WTC11 (cell line): ENCODE measurements around the gene KAZN. TPM values are rescaled to one million over a fixed set of nuclear protein-coding genes. Genes with fewer than 3 reads are reported as not detected.

ENCODE experiments used
- ATAC-seq: fragments of 200-7000 bp; cut with Tn5 transposase; 2 replicates; pipeline ENCODE4 v1.10.0; 2021; ENCODE audit warnings: mild to moderate bottlenecking, moderate library complexity
- CTCF ChIA-PET: fragments of 300-600 bp; sonication (Branson Sonifier 250); formaldehyde crosslinking; loops from one replicate; lab custom pipeline; 2021; ENCODE audit warnings: antibody characterized with exemption; lab: Charles Lee
- POLR2A ChIA-PET: fragments of 350-600 bp; sonication (Branson Sonifier 250); formaldehyde crosslinking; loops from one replicate; lab custom pipeline; 2021; ENCODE audit warnings: antibody characterized with exemption; lab: Charles Lee
- DNase-seq: peaks from one replicate; pipeline ENCODE4 v3.0.0; 2021; ENCODE audit warnings: low spot score
- H3K27ac Mint-ChIP-seq: 2 replicates; pipeline ENCODE4 v1.8.0; 2021; ENCODE audit warnings: mixed read lengths
- H3K27me3 Mint-ChIP-seq: 2 replicates; pipeline ENCODE4 v1.8.0; 2021; ENCODE audit warnings: low read depth, mild to moderate bottlenecking, moderate library complexity, mixed read lengths
- H3K36me3 Mint-ChIP-seq: 2 replicates; pipeline ENCODE4 v1.8.0; 2021; ENCODE audit warnings: mixed read lengths
- H3K4me1 Mint-ChIP-seq: 2 replicates; pipeline ENCODE4 v1.8.0; 2022; ENCODE audit warnings: mixed read lengths
- H3K4me3 Mint-ChIP-seq: 2 replicates; pipeline ENCODE4 v1.8.0; 2021; ENCODE audit warnings: mild to moderate bottlenecking, moderate library complexity, mixed read lengths
- H3K9me3 Mint-ChIP-seq: 2 replicates; pipeline ENCODE4 v1.8.0; 2021; ENCODE audit warnings: mixed read lengths
- CTCF ChIP-seq: fragments of 200-600 bp; IDR thresholded peaks from 2 replicates; pipeline ENCODE4 v1.8.0; 2022; ENCODE audit warnings: antibody characterized with exemption
- ELF4 ChIP-seq: sonication (generic); formaldehyde crosslinking; IDR thresholded peaks from 2 replicates; pipeline ENCODE4 v1.8.1; 2022; ENCODE audit warnings: low read depth, mild to moderate bottlenecking, moderate library complexity, missing genetic modification reagents
- EMX1 ChIP-seq: fragments of 250-450 bp; sonication (Bioruptor Pico); IDR thresholded peaks from 2 replicates; pipeline ENCODE4 v1.8.0; 2021; ENCODE audit warnings: mild to moderate bottlenecking
- ESRRA ChIP-seq: sonication (generic); formaldehyde crosslinking; IDR thresholded peaks from 2 replicates; pipeline ENCODE4 v1.8.1; 2022; ENCODE audit warnings: mild to moderate bottlenecking, missing genetic modification reagents, borderline replicate concordance
- FOXK1 ChIP-seq: sonication (generic); formaldehyde crosslinking; IDR thresholded peaks from 2 replicates; pipeline ENCODE4 v1.8.0; 2022; ENCODE audit warnings: mild to moderate bottlenecking, moderate library complexity, missing genetic modification reagents
- GTF2I ChIP-seq: fragments of 250-450 bp; sonication (Bioruptor Pico); conservative IDR thresholded peaks from 2 replicates; pipeline ENCODE4 v1.4.0; 2021; ENCODE audit warnings: mild to moderate bottlenecking
- JAZF1 ChIP-seq: fragments of 250-450 bp; sonication (Bioruptor Pico); IDR thresholded peaks from 2 replicates; pipeline ENCODE4 v1.9.0; 2021; ENCODE audit warnings: moderate library complexity, mild to moderate bottlenecking, inconsistent platforms
- MLX ChIP-seq: sonication (generic); formaldehyde crosslinking; IDR thresholded peaks from 2 replicates; pipeline ENCODE4 v1.8.1; 2023; ENCODE audit warnings: mild to moderate bottlenecking, missing genetic modification reagents, moderate library complexity
- NR1H2 ChIP-seq: sonication (generic); formaldehyde crosslinking; IDR thresholded peaks from 2 replicates; pipeline ENCODE4 v1.9.0; 2021; ENCODE audit warnings: mild to moderate bottlenecking, moderate library complexity, missing genetic modification reagents
- NR2C2 ChIP-seq: sonication (generic); formaldehyde crosslinking; IDR thresholded peaks from 2 replicates; pipeline ENCODE4 v1.8.0; 2022; ENCODE audit warnings: mild to moderate bottlenecking, missing genetic modification reagents
- SMAD4 ChIP-seq: sonication (generic); formaldehyde crosslinking; IDR thresholded peaks from 2 replicates; pipeline ENCODE4 v1.8.0; 2022; ENCODE audit warnings: mild to moderate bottlenecking, missing genetic modification reagents
- TP53 ChIP-seq: sonication (generic); formaldehyde crosslinking; IDR thresholded peaks from 2 replicates; pipeline ENCODE4 v1.8.1; 2023; ENCODE audit warnings: mild to moderate bottlenecking, missing genetic modification reagents
- USF1 ChIP-seq: sonication (generic); formaldehyde crosslinking; IDR thresholded peaks from 2 replicates; pipeline ENCODE4 v1.8.0; 2022; ENCODE audit warnings: mild to moderate bottlenecking, missing genetic modification reagents
- ZNF263 ChIP-seq: sonication (generic); formaldehyde crosslinking; IDR thresholded peaks from 2 replicates; pipeline ENCODE4 v1.8.1; 2022; ENCODE audit warnings: low read depth, mild to moderate bottlenecking, moderate library complexity, missing genetic modification reagents
- ZNF317 ChIP-seq: sonication (generic); formaldehyde crosslinking; IDR thresholded peaks from 2 replicates; pipeline ENCODE4 v1.8.1; 2023; ENCODE audit warnings: low read depth, mild to moderate bottlenecking, moderate library complexity, missing genetic modification reagents, borderline replicate concordance
- ZNF396 ChIP-seq: fragments of 250-450 bp; sonication (Bioruptor Pico); IDR thresholded peaks from 2 replicates; pipeline ENCODE4 v1.8.0; 2021; ENCODE audit warnings: mild to moderate bottlenecking, moderate library complexity, borderline replicate concordance
- ZNF512 ChIP-seq: sonication (generic); formaldehyde crosslinking; IDR thresholded peaks from 2 replicates; pipeline ENCODE4 v1.8.1; 2022; ENCODE audit warnings: missing genetic modification reagents, borderline replicate concordance
- total RNA-seq: library from RNA; stranded (reverse); gene quantifications from 3 replicates; pipeline ENCODE4 v1.2.3, GENCODE V29; 2021

Gene KAZN
- total RNA-seq, 1 experiment from 2014 or later = 19.9 TPM

- H3K36me3 Mint-ChIP-seq = no peaks in the 10 kb centered on the region
- no peak for DNase-seq
- peaks cover 37% of the 10 kb centered on the region for H3K4me1 Mint-ChIP-seq
- POLR2A ChIA-PET = no interaction called here
- no peaks in the 10 kb centered on the region for H3K9me3 Mint-ChIP-seq
- no peak overlapping the region for H3K4me3 Mint-ChIP-seq
- H3K27me3 Mint-ChIP-seq = no peaks in the 10 kb centered on the region
- ATAC-seq = no peak; the same call in 1 of the 2 replicates
- CTCF ChIA-PET = interaction anchor here (1.3 kb wide), 1 partner anchor 135 kb away, joined by 4 read pairs; no protein-coding TSS in a partner anchor
- no peak overlapping the region; the same call in 1 of the 2 replicates for H3K27ac Mint-ChIP-seq
- TF ChIP-seq ELF4 (CRISPR knock-in tag) (no peak), ZNF263 (CRISPR knock-in tag) (no peak), TP53 (CRISPR knock-in tag) (no peak), MLX (no peak), NR1H2 (no peak)
- TF ChIP-seq, all 79 proteins: peak for 0
Measured at GRCh38 chr1:14913482-14914177, 315.1 kb downstream of the KAZN start.

- no peaks in the 10 kb centered on the region; the same call in 1 of the 2 replicates for H3K27me3 Mint-ChIP-seq
- TF ChIP-seq GTF2I (no peak), ZNF317 (CRISPR knock-in tag) (no peak), EMX1 (no peak)
- TF ChIP-seq, all 79 proteins: peak for 0
- ChIA-PET POLR2A (no interaction called here), CTCF (interaction anchor here (0.5 to 1.3 kb wide), 3 partner anchors 10 to 479 kb away, joined by 3 to 4 read pairs (median 4); no protein-coding TSS in a partner anchor)
- ATAC-seq (no peak), DNase-seq (no peak)
- no peak overlapping the region for H3K27ac Mint-ChIP-seq
- no peaks in the 10 kb centered on the region for H3K36me3 Mint-ChIP-seq
- H3K4me1 Mint-ChIP-seq = peaks cover 34% of the 10 kb centered on the region
- no peak overlapping the region for H3K4me3 Mint-ChIP-seq
- no peaks in the 10 kb centered on the region for H3K9me3 Mint-ChIP-seq
Measured at GRCh38 chr1:14914351-14914988, 316.0 kb downstream of the KAZN start.

- no peak overlapping the region for H3K27ac Mint-ChIP-seq
- POLR2A ChIA-PET = no interaction called here
- TF ChIP-seq ESRRA (CRISPR knock-in tag) (no peak), NR2C2 (no peak), CTCF (peak; percentile 94), GTF2I (peak; percentile 36; the same call in 1 of the 2 replicates)
Measured at GRCh38 chr1:14915356-14916054, 317.0 kb downstream of the KAZN start.

GRCh38 chr1:14919289-14919688 lies 320.8 kb downstream of the KAZN start:
- peaks cover 15% of the 10 kb centered on the region for H3K27me3 Mint-ChIP-seq
- no peak overlapping the region for H3K4me3 Mint-ChIP-seq
- no peak for DNase-seq
- no peaks in the 10 kb centered on the region for H3K36me3 Mint-ChIP-seq
- no peak overlapping the region for H3K27ac Mint-ChIP-seq
- POLR2A ChIA-PET = interaction anchor here (0.7 kb wide), 1 partner anchor 59 kb away, joined by 3 read pairs; no protein-coding TSS in a partner anchor
- peaks cover 7% of the 10 kb centered on the region for H3K4me1 Mint-ChIP-seq
- ATAC-seq = no peak
- CTCF ChIA-PET = interaction anchor here (1.0 to 1.3 kb wide), 2 partner anchors 119 to 128 kb away, joined by 3 read pairs; no protein-coding TSS in a partner anchor
- no peaks in the 10 kb centered on the region for H3K9me3 Mint-ChIP-seq
- TF ChIP-seq SMAD4 (CRISPR knock-in tag) = no peak
- TF ChIP-seq ZNF512 (CRISPR knock-in tag) = no peak
- TF ChIP-seq GTF2I = no peak
- no peak for TF ChIP-seq USF1 (CRISPR knock-in tag)
- TF ChIP-seq ZNF396 = no peak
- TF ChIP-seq FOXK1 (CRISPR knock-in tag) = no peak
- no peak for TF ChIP-seq JAZF1

More at GRCh38 chr1:14915356-14916054, 317.0 kb downstream of the KAZN start:
- Mint-ChIP-seq H3K36me3 (no peaks in the 10 kb centered on the region), H3K4me1 (peaks cover 24% of the 10 kb centered on the region), H3K4me3 (no peak overlapping the region), H3K9me3 (no peaks in the 10 kb centered on the region), H3K27me3 (no peaks in the 10 kb centered on the region; the same call in 1 of the 2 replicates)
- DNase-seq (peak; percentile 79), ATAC-seq (peak; percentile 78)
- CTCF ChIA-PET = interaction anchor here (0.6 kb wide), 1 partner anchor 11 kb away, joined by 4 read pairs; no protein-coding TSS in a partner anchor
